ENCODE measurements around the gene METTL23. TPM values are rescaled to one million over a fixed set of nuclear protein-coding genes. Genes with fewer than 3 reads are reported as not detected.
A peak's percentile ranks its signal among the peaks of the same experiment; 100 is the strongest.

The METTL23 gene
- total RNA-seq, 1 experiment from 2014 or later: 58.7 TPM

- no TSS peak for BruUV-seq (replicated peaks)
- CTCF ChIA-PET: no interaction called here
- POLR2A ChIA-PET (ENCODE audit: unreplicated experiment): no interaction called here
These were observed 48.5 kb downstream of the METTL23 start for GRCh38 chr17:76775021-76775600.

DNA sequence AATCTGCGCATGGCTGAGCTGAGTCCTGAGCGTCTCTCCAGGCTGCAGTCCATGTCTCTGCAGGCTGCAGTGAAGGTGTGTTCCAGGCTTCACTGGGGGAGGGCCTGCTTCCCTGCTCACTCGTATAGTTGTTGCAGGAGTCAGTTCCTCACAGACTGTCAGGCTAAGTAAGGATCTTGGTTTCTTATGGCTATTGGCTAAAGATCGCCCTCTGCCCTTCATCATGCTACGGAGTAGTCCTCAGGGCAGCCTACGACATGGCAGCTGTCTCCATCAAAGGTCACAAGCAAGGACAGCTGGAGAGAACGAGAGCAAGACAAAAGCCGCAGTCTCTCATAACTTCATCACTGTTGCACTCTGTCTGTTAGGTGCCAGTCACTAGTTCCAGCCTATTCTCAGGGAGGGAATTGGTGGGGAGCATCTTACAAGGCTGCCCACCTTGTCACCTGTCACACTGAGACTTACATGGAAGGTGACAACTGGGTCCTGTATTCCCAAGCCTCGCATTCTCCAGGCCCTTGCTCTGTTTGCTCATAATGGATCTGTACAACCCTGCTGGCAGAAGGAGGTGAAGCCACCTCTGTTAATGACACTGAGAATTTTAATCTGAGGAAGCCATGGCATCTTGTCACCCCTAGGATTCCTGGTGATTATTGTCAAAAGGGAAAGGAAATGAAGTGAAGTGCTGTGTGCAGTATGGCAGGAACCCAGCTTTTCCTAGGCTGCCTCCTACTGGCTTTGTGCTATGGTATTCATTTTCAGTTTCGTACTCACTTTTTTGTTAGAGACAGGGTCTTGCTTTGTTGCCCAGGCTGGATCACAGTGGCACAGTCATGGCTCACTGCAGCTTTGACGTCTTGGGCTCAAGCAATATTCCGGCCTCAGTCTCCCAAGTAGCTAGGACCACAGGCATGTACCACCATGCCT is 54.7 kb downstream of the METTL23 start:
- POLR2A ChIA-PET (ENCODE audit: unreplicated experiment): no interaction called here

More at GRCh38 chr17:76775021-76775600, 48.5 kb downstream of the METTL23 start:
- ATAC-seq (no peak), DNase-seq (no peak)
- Histone ChIP-seq H3K9me2 (replicated peaks; ENCODE audit: low read length) (no peaks in the 10 kb centered on the region), H3K27ac (ENCODE audit: low read length) (no peak overlapping the region), H4K20me1 (ENCODE audit: low read length) (no peaks in the 10 kb centered on the region), H3F3A (ENCODE audit: low read length, unreplicated experiment) (no peaks in the 10 kb centered on the region), H3K27me3 (ENCODE audit: low read length) (no peaks in the 10 kb centered on the region), H3K9me3 (ENCODE audit: low read length) (no peaks in the 10 kb centered on the region), H3K79me2 (ENCODE audit: low read length) (no peaks in the 10 kb centered on the region), H3K4me1 (ENCODE audit: insufficient read depth, low read length) (peaks cover 10% of the 10 kb centered on the region), H3K9ac (ENCODE audit: low read length) (no peak overlapping the region), H3K4me2 (ENCODE audit: low read length) (no peak overlapping the region), H2AFZ (ENCODE audit: low read length) (no peak overlapping the region), H3K36me3 (ENCODE audit: low read depth, low read length) (peaks cover 27% of the 10 kb centered on the region), H3K4me3 (ENCODE audit: low read length) (no peak overlapping the region)
- TF ChIP-seq CTCF (conservative IDR thresholded peaks at IDR 0.05; ENCODE audit: low read depth, low read length) (no peak), EZH2phosphoT487 (IDR thresholded peaks at IDR 0.05; ENCODE audit: borderline replicate concordance, low read length) (no peak), EZH2 (IDR thresholded peaks at IDR 0.05; ENCODE audit: low read length, unreplicated experiment) (no peak)
- intact Hi-C loops (cut with micrococcal nuclease): no loop called here

More for the DNA sequence above, 54.7 kb downstream of the METTL23 start:
- CTCF ChIA-PET: no interaction called here
- Histone ChIP-seq H3K27me3 (ENCODE audit: low read length) (no peaks in the 10 kb centered on the region), H3K9me3 (ENCODE audit: low read length) (no peaks in the 10 kb centered on the region), H3K79me2 (ENCODE audit: low read length) (no peaks in the 10 kb centered on the region), H3K9me2 (replicated peaks; ENCODE audit: low read length) (no peaks in the 10 kb centered on the region), H3K4me1 (ENCODE audit: insufficient read depth, low read length) (no peaks in the 10 kb centered on the region), H3K4me3 (ENCODE audit: low read length) (no peak overlapping the region), H3K27ac (ENCODE audit: low read length) (no peak overlapping the region), H3F3A (ENCODE audit: low read length, unreplicated experiment) (no peaks in the 10 kb centered on the region), H3K36me3 (ENCODE audit: low read depth, low read length) (peaks cover 13% of the 10 kb centered on the region; the same call in 1 of the 2 replicates), H4K20me1 (ENCODE audit: low read length) (no peaks in the 10 kb centered on the region), H2AFZ (ENCODE audit: low read length) (no peak overlapping the region), H3K9ac (ENCODE audit: low read length) (no peak overlapping the region), H3K4me2 (ENCODE audit: low read length) (no peak overlapping the region)
- no TSS peak for BruUV-seq (replicated peaks)
- DNase-seq (no peak), ATAC-seq (no peak)
- intact Hi-C loops (cut with micrococcal nuclease): no loop called here
- TF ChIP-seq CTCF (conservative IDR thresholded peaks at IDR 0.05; ENCODE audit: low read depth, low read length) (peak; percentile 32; the same call in 1 of the 2 replicates), EZH2 (IDR thresholded peaks at IDR 0.05; ENCODE audit: low read length, unreplicated experiment) (no peak), EZH2phosphoT487 (IDR thresholded peaks at IDR 0.05; ENCODE audit: borderline replicate concordance, low read length) (no peak)
